Superior temporal gyrus (tissue), 1 donor: Measurements from ENCODE around the gene KDM2B.

Source experiments
- DNase-seq: peaks from one replicate; pipeline ENCODE4 v3.0.0-alpha.2; 2016; ENCODE audit errors: extremely low spot score

KDM2B gene

GRCh38 chr12:121561009-121561395 is 19.8 kb downstream of the KDM2B start:
- no peak for DNase-seq

GRCh38 chr12:121560392-121561008 is 20.3 kb downstream of the KDM2B start:
- no peak for DNase-seq

GRCh38 chr12:121558956-121559355 is 21.9 kb downstream of the KDM2B start:
- no peak for DNase-seq

GRCh38 chr12:121550974-121551634 is 29.7 kb downstream of the KDM2B start:
- no peak for DNase-seq

- DNase-seq: no peak
Observed at GRCh38 chr12:121549075-121549474, 31.7 kb downstream of the KDM2B start.

- DNase-seq: no peak
Observed at GRCh38 chr12:121545480-121545879, 35.3 kb downstream of the KDM2B start.

- no peak for DNase-seq
Observed at GRCh38 chr12:121543786-121544185, 37.0 kb downstream of the KDM2B start.

- DNase-seq: no peak
Observed at GRCh38 chr12:121539908-121540307, 40.9 kb downstream of the KDM2B start.

- DNase-seq: no peak
Observed at GRCh38 chr12:121538699-121539061, 42.1 kb downstream of the KDM2B start.

- no peak for DNase-seq
Observed at GRCh38 chr12:121537814-121538698, 42.8 kb downstream of the KDM2B start.

- DNase-seq: peak; percentile 75
Observed at GRCh38 chr12:121536899-121537813, 43.7 kb downstream of the KDM2B start.

GRCh38 chr12:121536054-121536898 is 44.5 kb downstream of the KDM2B start:
- peak; percentile 74 for DNase-seq

GRCh38 chr12:121535150-121536053 is 45.4 kb downstream of the KDM2B start:
- DNase-seq: no peak

- no peak for DNase-seq
Observed at GRCh38 chr12:121534495-121535148, 46.2 kb downstream of the KDM2B start.

GRCh38 chr12:121533394-121534090 is 47.3 kb downstream of the KDM2B start:
- DNase-seq: no peak

GRCh38 chr12:121532503-121533393 is 48.1 kb downstream of the KDM2B start:
- no peak for DNase-seq

- DNase-seq: no peak
Observed at GRCh38 chr12:121531356-121531750, 49.5 kb downstream of the KDM2B start.
